WTC11 (cell line): ENCODE results near the gene GPBP1L1. TPM values are rescaled to one million over a fixed set of nuclear protein-coding genes. Genes with fewer than 3 reads are reported as not detected.

ENCODE experiments used
- ATAC-seq: fragments of 200-7000 bp; cut with Tn5 transposase; 2 replicates; pipeline ENCODE4 v1.10.0; 2021; ENCODE audit warnings: mild to moderate bottlenecking, moderate library complexity
- CTCF ChIA-PET: fragments of 300-600 bp; sonication (Branson Sonifier 250); formaldehyde crosslinking; loops from one replicate; lab custom pipeline; 2021; ENCODE audit warnings: antibody characterized with exemption; lab: Charles Lee
- POLR2A ChIA-PET: fragments of 350-600 bp; sonication (Branson Sonifier 250); formaldehyde crosslinking; loops from one replicate; lab custom pipeline; 2021; ENCODE audit warnings: antibody characterized with exemption; lab: Charles Lee
- DNase-seq: peaks from one replicate; pipeline ENCODE4 v3.0.0; 2021; ENCODE audit warnings: low spot score
- H3K27ac Mint-ChIP-seq: 2 replicates; pipeline ENCODE4 v1.8.0; 2021; ENCODE audit warnings: mixed read lengths
- H3K27me3 Mint-ChIP-seq: 2 replicates; pipeline ENCODE4 v1.8.0; 2021; ENCODE audit warnings: low read depth, mild to moderate bottlenecking, moderate library complexity, mixed read lengths
- H3K36me3 Mint-ChIP-seq: 2 replicates; pipeline ENCODE4 v1.8.0; 2021; ENCODE audit warnings: mixed read lengths
- H3K4me1 Mint-ChIP-seq: 2 replicates; pipeline ENCODE4 v1.8.0; 2022; ENCODE audit warnings: mixed read lengths
- H3K4me3 Mint-ChIP-seq: 2 replicates; pipeline ENCODE4 v1.8.0; 2021; ENCODE audit warnings: mild to moderate bottlenecking, moderate library complexity, mixed read lengths
- H3K9me3 Mint-ChIP-seq: 2 replicates; pipeline ENCODE4 v1.8.0; 2021; ENCODE audit warnings: mixed read lengths
- GABPB1 ChIP-seq: sonication (generic); formaldehyde crosslinking; IDR thresholded peaks from 2 replicates; pipeline ENCODE4 v1.8.1; 2023; ENCODE audit warnings: mild to moderate bottlenecking, missing genetic modification reagents
- GTF2I ChIP-seq: fragments of 250-450 bp; sonication (Bioruptor Pico); conservative IDR thresholded peaks from 2 replicates; pipeline ENCODE4 v1.4.0; 2021; ENCODE audit warnings: mild to moderate bottlenecking
- KAT7 ChIP-seq: sonication (generic); formaldehyde crosslinking; IDR thresholded peaks from 2 replicates; pipeline ENCODE4 v1.8.1; 2023; ENCODE audit warnings: missing genetic modification reagents, mild to moderate bottlenecking, borderline replicate concordance
- NFE2L1 ChIP-seq: sonication (generic); formaldehyde crosslinking; IDR thresholded peaks from 2 replicates; pipeline ENCODE4 v1.8.1; 2023; ENCODE audit warnings: missing genetic modification reagents
- NR1H2 ChIP-seq: sonication (generic); formaldehyde crosslinking; IDR thresholded peaks from 2 replicates; pipeline ENCODE4 v1.9.0; 2021; ENCODE audit warnings: mild to moderate bottlenecking, moderate library complexity, missing genetic modification reagents
- PRRX2 ChIP-seq: fragments of 250-450 bp; sonication (Bioruptor Pico); IDR thresholded peaks from 2 replicates; pipeline ENCODE4 v1.8.0; 2021; ENCODE audit warnings: mild to moderate bottlenecking
- RELA ChIP-seq: sonication (generic); formaldehyde crosslinking; IDR thresholded peaks from 2 replicates; pipeline ENCODE4 v1.8.1; 2022; ENCODE audit warnings: missing genetic modification reagents, mild to moderate bottlenecking, borderline replicate concordance
- RORB ChIP-seq: fragments of 250-450 bp; sonication (Bioruptor Pico); IDR thresholded peaks from 2 replicates; pipeline ENCODE4 v1.9.0; 2021; ENCODE audit warnings: mild to moderate bottlenecking
- TP53 ChIP-seq: sonication (generic); formaldehyde crosslinking; IDR thresholded peaks from 2 replicates; pipeline ENCODE4 v1.8.1; 2023; ENCODE audit warnings: mild to moderate bottlenecking, missing genetic modification reagents
- ZNF121 ChIP-seq: sonication (generic); formaldehyde crosslinking; IDR thresholded peaks from 2 replicates; pipeline ENCODE4 v1.8.0; 2023; ENCODE audit warnings: missing genetic modification reagents
- ZNF219 ChIP-seq: sonication (generic); formaldehyde crosslinking; IDR thresholded peaks from 2 replicates; pipeline ENCODE4 v1.8.0; 2023; ENCODE audit warnings: missing genetic modification reagents, mild to moderate bottlenecking, borderline replicate concordance
- total RNA-seq: library from RNA; stranded (reverse); gene quantifications from 3 replicates; pipeline ENCODE4 v1.2.3, GENCODE V29; 2021
- TF ChIP-seq, protein P1 (sequence below): sonication (generic); formaldehyde crosslinking; IDR thresholded peaks from 2 replicates; pipeline ENCODE4 v1.8.1; 2023; ENCODE audit warnings: mild to moderate bottlenecking, missing genetic modification reagents, moderate library complexity
- TF ChIP-seq, protein P2 (sequence below): sonication (generic); formaldehyde crosslinking; IDR thresholded peaks from 2 replicates; pipeline ENCODE4 v1.8.0; 2022; ENCODE audit warnings: mild to moderate bottlenecking, missing genetic modification reagents
- TF ChIP-seq, protein P3 (sequence below): sonication (generic); formaldehyde crosslinking; IDR thresholded peaks from 2 replicates; pipeline ENCODE4 v1.8.1; 2022; ENCODE audit warnings: low read depth, mild to moderate bottlenecking, moderate library complexity, missing genetic modification reagents, borderline replicate concordance
- TF ChIP-seq, protein P4 (sequence below): sonication (generic); formaldehyde crosslinking; IDR thresholded peaks from 2 replicates; pipeline ENCODE4 v1.8.0; 2022; ENCODE audit warnings: missing genetic modification reagents
- TF ChIP-seq, protein P5 (sequence below): fragments of 250-450 bp; sonication (Bioruptor Pico); IDR thresholded peaks from 2 replicates; pipeline ENCODE4 v1.9.0; 2021; ENCODE audit warnings: mild to moderate bottlenecking
- TF ChIP-seq, protein P6 (sequence below): fragments of 200-600 bp; IDR thresholded peaks from 2 replicates; pipeline ENCODE4 v1.8.0; 2022; ENCODE audit warnings: antibody characterized with exemption
- TF ChIP-seq, protein P7 (sequence below): fragments of 250-450 bp; sonication (Bioruptor Pico); IDR thresholded peaks from 2 replicates; pipeline ENCODE4 v1.9.0; 2021; ENCODE audit warnings: moderate library complexity, mild to moderate bottlenecking, inconsistent platforms, borderline replicate concordance
- TF ChIP-seq, protein P8 (sequence below): sonication (generic); formaldehyde crosslinking; IDR thresholded peaks from 2 replicates; pipeline ENCODE4 v1.8.0; 2022; ENCODE audit warnings: mild to moderate bottlenecking, missing genetic modification reagents
- TF ChIP-seq, protein P9 (sequence below): sonication (generic); formaldehyde crosslinking; IDR thresholded peaks from 2 replicates; pipeline ENCODE4 v1.8.0; 2022; ENCODE audit warnings: mild to moderate bottlenecking, missing genetic modification reagents

The GPBP1L1 gene
- total RNA-seq, 1 experiment from 2014 or later, result 126 TPM

DNA sequence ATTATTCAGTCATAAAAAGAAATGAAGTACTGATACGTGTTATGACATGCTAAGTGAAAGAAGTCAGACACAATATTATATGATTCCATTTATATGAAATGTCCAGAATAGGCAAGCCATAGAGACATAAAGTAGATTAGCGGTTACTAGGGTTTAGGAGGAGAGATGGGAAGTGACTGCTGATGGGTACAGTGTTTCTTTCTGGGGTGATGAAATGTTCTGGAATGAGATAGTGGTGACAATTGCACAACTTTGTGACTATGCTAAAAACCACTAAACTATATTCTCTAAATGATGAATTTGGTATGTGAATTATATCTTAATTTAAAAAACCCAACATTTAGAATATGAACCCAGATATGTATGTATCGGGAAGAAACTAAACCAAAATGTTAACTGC is 36.5 kb upstream of the GPBP1L1 start (continued):
- TF ChIP-seq ZNF219 (CRISPR knock-in tag) (no peak), TP53 (CRISPR knock-in tag) (no peak), GABPB1 (CRISPR knock-in tag) (no peak), KAT7 (no peak), RELA (CRISPR knock-in tag) (no peak), RORB (no peak)
- TF ChIP-seq, protein P1, sequence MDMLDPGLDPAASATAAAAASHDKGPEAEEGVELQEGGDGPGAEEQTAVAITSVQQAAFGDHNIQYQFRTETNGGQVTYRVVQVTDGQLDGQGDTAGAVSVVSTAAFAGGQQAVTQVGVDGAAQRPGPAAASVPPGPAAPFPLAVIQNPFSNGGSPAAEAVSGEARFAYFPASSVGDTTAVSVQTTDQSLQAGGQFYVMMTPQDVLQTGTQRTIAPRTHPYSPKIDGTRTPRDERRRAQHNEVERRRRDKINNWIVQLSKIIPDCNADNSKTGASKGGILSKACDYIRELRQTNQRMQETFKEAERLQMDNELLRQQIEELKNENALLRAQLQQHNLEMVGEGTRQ (CRISPR knock-in tag), result no peak
- TF ChIP-seq, protein P2, sequence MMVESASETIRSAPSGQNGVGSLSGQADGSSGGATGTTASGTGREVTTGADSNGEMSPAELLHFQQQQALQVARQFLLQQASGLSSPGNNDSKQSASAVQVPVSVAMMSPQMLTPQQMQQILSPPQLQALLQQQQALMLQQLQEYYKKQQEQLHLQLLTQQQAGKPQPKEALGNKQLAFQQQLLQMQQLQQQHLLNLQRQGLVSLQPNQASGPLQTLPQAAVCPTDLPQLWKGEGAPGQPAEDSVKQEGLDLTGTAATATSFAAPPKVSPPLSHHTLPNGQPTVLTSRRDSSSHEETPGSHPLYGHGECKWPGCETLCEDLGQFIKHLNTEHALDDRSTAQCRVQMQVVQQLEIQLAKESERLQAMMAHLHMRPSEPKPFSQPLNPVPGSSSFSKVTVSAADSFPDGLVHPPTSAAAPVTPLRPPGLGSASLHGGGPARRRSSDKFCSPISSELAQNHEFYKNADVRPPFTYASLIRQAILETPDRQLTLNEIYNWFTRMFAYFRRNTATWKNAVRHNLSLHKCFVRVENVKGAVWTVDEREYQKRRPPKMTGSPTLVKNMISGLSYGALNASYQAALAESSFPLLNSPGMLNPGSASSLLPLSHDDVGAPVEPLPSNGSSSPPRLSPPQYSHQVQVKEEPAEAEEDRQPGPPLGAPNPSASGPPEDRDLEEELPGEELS (CRISPR knock-in tag), result no peak
- TF ChIP-seq, protein P3, sequence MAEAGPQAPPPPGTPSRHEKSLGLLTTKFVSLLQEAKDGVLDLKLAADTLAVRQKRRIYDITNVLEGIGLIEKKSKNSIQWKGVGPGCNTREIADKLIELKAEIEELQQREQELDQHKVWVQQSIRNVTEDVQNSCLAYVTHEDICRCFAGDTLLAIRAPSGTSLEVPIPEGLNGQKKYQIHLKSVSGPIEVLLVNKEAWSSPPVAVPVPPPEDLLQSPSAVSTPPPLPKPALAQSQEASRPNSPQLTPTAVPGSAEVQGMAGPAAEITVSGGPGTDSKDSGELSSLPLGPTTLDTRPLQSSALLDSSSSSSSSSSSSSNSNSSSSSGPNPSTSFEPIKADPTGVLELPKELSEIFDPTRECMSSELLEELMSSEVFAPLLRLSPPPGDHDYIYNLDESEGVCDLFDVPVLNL (CRISPR knock-in tag), result no peak
- TF ChIP-seq, protein P4, sequence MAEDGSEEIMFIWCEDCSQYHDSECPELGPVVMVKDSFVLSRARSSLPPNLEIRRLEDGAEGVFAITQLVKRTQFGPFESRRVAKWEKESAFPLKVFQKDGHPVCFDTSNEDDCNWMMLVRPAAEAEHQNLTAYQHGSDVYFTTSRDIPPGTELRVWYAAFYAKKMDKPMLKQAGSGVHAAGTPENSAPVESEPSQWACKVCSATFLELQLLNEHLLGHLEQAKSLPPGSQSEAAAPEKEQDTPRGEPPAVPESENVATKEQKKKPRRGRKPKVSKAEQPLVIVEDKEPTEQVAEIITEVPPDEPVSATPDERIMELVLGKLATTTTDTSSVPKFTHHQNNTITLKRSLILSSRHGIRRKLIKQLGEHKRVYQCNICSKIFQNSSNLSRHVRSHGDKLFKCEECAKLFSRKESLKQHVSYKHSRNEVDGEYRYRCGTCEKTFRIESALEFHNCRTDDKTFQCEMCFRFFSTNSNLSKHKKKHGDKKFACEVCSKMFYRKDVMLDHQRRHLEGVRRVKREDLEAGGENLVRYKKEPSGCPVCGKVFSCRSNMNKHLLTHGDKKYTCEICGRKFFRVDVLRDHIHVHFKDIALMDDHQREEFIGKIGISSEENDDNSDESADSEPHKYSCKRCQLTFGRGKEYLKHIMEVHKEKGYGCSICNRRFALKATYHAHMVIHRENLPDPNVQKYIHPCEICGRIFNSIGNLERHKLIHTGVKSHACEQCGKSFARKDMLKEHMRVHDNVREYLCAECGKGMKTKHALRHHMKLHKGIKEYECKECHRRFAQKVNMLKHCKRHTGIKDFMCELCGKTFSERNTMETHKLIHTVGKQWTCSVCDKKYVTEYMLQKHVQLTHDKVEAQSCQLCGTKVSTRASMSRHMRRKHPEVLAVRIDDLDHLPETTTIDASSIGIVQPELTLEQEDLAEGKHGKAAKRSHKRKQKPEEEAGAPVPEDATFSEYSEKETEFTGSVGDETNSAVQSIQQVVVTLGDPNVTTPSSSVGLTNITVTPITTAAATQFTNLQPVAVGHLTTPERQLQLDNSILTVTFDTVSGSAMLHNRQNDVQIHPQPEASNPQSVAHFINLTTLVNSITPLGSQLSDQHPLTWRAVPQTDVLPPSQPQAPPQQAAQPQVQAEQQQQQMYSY (CRISPR knock-in tag), result no peak
- TF ChIP-seq, protein P5, sequence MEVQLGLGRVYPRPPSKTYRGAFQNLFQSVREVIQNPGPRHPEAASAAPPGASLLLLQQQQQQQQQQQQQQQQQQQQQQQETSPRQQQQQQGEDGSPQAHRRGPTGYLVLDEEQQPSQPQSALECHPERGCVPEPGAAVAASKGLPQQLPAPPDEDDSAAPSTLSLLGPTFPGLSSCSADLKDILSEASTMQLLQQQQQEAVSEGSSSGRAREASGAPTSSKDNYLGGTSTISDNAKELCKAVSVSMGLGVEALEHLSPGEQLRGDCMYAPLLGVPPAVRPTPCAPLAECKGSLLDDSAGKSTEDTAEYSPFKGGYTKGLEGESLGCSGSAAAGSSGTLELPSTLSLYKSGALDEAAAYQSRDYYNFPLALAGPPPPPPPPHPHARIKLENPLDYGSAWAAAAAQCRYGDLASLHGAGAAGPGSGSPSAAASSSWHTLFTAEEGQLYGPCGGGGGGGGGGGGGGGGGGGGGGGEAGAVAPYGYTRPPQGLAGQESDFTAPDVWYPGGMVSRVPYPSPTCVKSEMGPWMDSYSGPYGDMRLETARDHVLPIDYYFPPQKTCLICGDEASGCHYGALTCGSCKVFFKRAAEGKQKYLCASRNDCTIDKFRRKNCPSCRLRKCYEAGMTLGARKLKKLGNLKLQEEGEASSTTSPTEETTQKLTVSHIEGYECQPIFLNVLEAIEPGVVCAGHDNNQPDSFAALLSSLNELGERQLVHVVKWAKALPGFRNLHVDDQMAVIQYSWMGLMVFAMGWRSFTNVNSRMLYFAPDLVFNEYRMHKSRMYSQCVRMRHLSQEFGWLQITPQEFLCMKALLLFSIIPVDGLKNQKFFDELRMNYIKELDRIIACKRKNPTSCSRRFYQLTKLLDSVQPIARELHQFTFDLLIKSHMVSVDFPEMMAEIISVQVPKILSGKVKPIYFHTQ (CRISPR knock-in tag), result no peak

DNA sequence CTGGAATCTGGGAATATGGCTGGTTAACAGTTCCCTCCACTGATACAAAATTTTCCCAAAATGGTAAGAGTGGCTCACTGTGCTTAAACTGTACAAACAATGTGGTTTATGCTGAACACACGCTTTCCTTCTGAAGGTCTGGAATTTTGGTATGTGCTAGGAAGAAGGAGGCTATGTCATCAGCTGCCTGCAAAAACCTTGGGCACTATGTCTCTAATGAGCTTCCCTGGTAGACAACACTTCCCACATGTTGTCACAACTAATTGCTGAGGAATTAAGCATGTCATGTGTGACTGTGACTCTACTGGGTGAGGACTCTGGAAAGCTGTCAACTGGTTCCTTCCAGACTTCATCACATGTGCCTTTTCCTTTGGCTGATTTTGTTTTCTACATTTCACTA is 34.9 kb upstream of the GPBP1L1 start:
- Mint-ChIP-seq H3K4me1 (no peaks in the 10 kb centered on the region), H3K9me3 (peaks cover 5% of the 10 kb centered on the region), H3K27me3 (no peaks in the 10 kb centered on the region), H3K36me3 (0 out of 2 replicates have a peak, but pooled peaks cover 2% of the 10 kb centered on the region), H3K27ac (no peak overlapping the region), H3K4me3 (no peak overlapping the region)
- ChIA-PET POLR2A (no interaction called here), CTCF (no interaction called here)
- no peak for ATAC-seq
- no peak for DNase-seq
- TF ChIP-seq, protein P6, sequence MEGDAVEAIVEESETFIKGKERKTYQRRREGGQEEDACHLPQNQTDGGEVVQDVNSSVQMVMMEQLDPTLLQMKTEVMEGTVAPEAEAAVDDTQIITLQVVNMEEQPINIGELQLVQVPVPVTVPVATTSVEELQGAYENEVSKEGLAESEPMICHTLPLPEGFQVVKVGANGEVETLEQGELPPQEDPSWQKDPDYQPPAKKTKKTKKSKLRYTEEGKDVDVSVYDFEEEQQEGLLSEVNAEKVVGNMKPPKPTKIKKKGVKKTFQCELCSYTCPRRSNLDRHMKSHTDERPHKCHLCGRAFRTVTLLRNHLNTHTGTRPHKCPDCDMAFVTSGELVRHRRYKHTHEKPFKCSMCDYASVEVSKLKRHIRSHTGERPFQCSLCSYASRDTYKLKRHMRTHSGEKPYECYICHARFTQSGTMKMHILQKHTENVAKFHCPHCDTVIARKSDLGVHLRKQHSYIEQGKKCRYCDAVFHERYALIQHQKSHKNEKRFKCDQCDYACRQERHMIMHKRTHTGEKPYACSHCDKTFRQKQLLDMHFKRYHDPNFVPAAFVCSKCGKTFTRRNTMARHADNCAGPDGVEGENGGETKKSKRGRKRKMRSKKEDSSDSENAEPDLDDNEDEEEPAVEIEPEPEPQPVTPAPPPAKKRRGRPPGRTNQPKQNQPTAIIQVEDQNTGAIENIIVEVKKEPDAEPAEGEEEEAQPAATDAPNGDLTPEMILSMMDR, result no peak
- no peak for TF ChIP-seq NFE2L1
- TF ChIP-seq, protein P7, sequence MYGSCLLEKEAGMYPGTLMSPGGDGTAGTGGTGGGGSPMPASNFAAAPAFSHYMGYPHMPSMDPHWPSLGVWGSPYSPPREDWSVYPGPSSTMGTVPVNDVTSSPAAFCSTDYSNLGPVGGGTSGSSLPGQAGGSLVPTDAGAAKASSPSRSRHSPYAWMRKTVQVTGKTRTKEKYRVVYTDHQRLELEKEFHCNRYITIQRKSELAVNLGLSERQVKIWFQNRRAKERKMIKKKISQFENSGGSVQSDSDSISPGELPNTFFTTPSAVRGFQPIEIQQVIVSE, result no peak
- no peak for TF ChIP-seq NR1H2 (CRISPR knock-in tag)
- TF ChIP-seq, protein P8, sequence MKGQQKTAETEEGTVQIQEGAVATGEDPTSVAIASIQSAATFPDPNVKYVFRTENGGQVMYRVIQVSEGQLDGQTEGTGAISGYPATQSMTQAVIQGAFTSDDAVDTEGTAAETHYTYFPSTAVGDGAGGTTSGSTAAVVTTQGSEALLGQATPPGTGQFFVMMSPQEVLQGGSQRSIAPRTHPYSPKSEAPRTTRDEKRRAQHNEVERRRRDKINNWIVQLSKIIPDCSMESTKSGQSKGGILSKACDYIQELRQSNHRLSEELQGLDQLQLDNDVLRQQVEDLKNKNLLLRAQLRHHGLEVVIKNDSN (CRISPR knock-in tag), result no peak
- TF ChIP-seq PRRX2 (CRISPR knock-in tag), result no peak
- no peak for TF ChIP-seq ZNF121
- no peak for TF ChIP-seq GTF2I (CRISPR knock-in tag)
- TF ChIP-seq, protein P9, sequence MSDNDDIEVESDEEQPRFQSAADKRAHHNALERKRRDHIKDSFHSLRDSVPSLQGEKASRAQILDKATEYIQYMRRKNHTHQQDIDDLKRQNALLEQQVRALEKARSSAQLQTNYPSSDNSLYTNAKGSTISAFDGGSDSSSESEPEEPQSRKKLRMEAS (CRISPR knock-in tag), result no peak
- TF ChIP-seq TP53 (CRISPR knock-in tag), result no peak
